ENCODE results near the gene IL6ST.
"Not testable (repeated sequence)": the region's sequence is repeated elsewhere in the genome, so short reads cannot be mapped to it uniquely, and the experiment has no call there.

GRCh38 chr5:55937598-55937997, 57.2 kb downstream of the IL6ST start:
- not testable (repeated sequence) for TF ChIP-seq CTCF (IDR thresholded peaks at IDR 0.05 in 2 of 3, conservative IDR thresholded peaks at IDR 0.05 in 1 of 3; ENCODE audit: control insufficient read depth in 2 of 3, extremely low read depth in 1 of 3, insufficient read depth in 1 of 3, low read depth in 3 of 3, low read length in 3 of 3); JUND (IDR thresholded peaks at IDR 0.05; ENCODE audit: low read depth, low read length); CHD2 (IDR thresholded peaks at IDR 0.05; ENCODE audit: borderline replicate concordance, low read depth, low read length); ATF2 (IDR thresholded peaks at IDR 0.05; ENCODE audit: low read length); CUX1 (IDR thresholded peaks at IDR 0.05; ENCODE audit: insufficient replicate concordance, low read depth, low read length); BRCA1 (IDR thresholded peaks at IDR 0.05; ENCODE audit: low read depth, low read length); EZH2 (IDR thresholded peaks at IDR 0.05; ENCODE audit: borderline replicate concordance, control insufficient read depth, low read depth, low read length)
